ENCODE data around the gene SASH1. TPM values are rescaled to one million over a fixed set of nuclear protein-coding genes. Genes with fewer than 3 reads are reported as not detected.

SASH1 gene
- total RNA-seq, 2 donors from 2014 or later = 4.6 to 12.4 TPM

DNA sequence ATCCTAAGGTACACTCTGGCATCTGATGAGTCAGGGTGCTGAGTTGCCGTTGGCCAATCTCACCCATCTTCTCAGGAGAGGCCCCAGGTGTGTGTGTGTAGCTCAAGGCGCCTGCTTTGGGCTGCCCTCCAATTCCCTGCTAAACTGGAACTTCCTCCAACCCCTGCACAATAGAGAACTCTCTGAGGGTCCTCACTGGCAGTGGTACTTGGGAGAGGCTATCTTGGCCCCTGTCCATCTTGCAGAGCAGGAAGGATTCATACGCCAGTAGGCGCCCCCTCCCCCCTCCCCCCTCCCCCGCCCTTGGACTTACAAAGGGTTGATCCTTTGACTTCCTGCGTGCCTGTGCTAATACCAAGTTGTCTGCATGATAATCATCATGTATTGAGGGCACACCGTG is 173.6 kb downstream of the SASH1 start:
- Mint-ChIP-seq H3K36me3 (ENCODE audit: low read depth) (peaks cover 18% of the 10 kb centered on the region), H3K4me3 (no peak overlapping the region), H3K27ac (no peak overlapping the region), H3K9me3 (no peaks in the 10 kb centered on the region), H3K4me1 (peaks cover 17% of the 10 kb centered on the region), H3K27me3 (ENCODE audit: insufficient read depth) (no peaks in the 10 kb centered on the region)
- no peak for DNase-seq
- Histone ChIP-seq H3K36me3 (ENCODE audit: control insufficient read depth, insufficient read depth, low read length) (peaks cover 25% of the 10 kb centered on the region), H3K9me3 (ENCODE audit: control insufficient read depth, low read length) (no peaks in the 10 kb centered on the region), H3K27ac (ENCODE audit: low read depth, low read length) (no peak overlapping the region), H3K9ac (ENCODE audit: extremely low read depth, low read length, poor library complexity, severe bottlenecking) (no peak overlapping the region), H3K4me1 (ENCODE audit: control insufficient read depth, insufficient read depth, low read length) (peaks cover 3% of the 10 kb centered on the region), H3K4me3 (ENCODE audit: low read length) (no peak overlapping the region), H3K27me3 (ENCODE audit: control insufficient read depth, insufficient read depth, low read length, poor library complexity, severe bottlenecking) (no peaks in the 10 kb centered on the region)
- TF ChIP-seq, protein P1, sequence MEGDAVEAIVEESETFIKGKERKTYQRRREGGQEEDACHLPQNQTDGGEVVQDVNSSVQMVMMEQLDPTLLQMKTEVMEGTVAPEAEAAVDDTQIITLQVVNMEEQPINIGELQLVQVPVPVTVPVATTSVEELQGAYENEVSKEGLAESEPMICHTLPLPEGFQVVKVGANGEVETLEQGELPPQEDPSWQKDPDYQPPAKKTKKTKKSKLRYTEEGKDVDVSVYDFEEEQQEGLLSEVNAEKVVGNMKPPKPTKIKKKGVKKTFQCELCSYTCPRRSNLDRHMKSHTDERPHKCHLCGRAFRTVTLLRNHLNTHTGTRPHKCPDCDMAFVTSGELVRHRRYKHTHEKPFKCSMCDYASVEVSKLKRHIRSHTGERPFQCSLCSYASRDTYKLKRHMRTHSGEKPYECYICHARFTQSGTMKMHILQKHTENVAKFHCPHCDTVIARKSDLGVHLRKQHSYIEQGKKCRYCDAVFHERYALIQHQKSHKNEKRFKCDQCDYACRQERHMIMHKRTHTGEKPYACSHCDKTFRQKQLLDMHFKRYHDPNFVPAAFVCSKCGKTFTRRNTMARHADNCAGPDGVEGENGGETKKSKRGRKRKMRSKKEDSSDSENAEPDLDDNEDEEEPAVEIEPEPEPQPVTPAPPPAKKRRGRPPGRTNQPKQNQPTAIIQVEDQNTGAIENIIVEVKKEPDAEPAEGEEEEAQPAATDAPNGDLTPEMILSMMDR (conservative IDR thresholded peaks at IDR 0.05) = no peak
- 70 to 79% methylated on average over 6 to 7 of the region's 7 CpGs for WGBS, 2 experiments (ENCODE audit: insufficient coverage in 1 of 2, insufficient read length in 1 of 2)

DNA sequence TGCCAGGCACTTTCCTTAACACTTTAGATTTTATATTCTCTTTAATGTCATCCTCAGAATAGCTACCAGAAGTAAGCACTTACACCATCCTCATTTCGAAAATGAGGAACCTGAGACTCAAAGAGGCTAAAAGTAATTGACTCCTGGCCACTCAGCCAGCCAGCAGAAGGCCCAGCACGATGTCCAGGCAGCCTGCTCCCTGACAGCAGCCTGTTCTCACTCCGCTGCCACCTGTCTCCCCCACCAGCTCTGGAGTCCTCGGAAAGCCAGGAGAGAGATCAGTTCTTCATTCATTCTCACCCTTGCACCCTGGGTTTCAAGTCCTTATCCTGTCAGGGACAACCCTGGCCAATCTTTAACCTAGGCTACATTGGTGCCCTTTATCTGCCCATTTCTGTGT is 174.0 kb downstream of the SASH1 start:
- no peak for DNase-seq
- Histone ChIP-seq H3K4me1 (ENCODE audit: control insufficient read depth, insufficient read depth, low read length) (peaks cover 3% of the 10 kb centered on the region), H3K4me3 (ENCODE audit: low read length) (no peak overlapping the region), H3K27me3 (ENCODE audit: control insufficient read depth, insufficient read depth, low read length, poor library complexity, severe bottlenecking) (no peaks in the 10 kb centered on the region), H3K9ac (ENCODE audit: extremely low read depth, low read length, poor library complexity, severe bottlenecking) (no peak overlapping the region), H3K9me3 (ENCODE audit: control insufficient read depth, low read length) (no peaks in the 10 kb centered on the region), H3K36me3 (ENCODE audit: control insufficient read depth, insufficient read depth, low read length) (peaks cover 28% of the 10 kb centered on the region), H3K27ac (ENCODE audit: low read depth, low read length) (no peak overlapping the region)
- H3K27me3 Mint-ChIP-seq (ENCODE audit: insufficient read depth) = no peaks in the 10 kb centered on the region
- no peak overlapping the region for H3K4me3 Mint-ChIP-seq
- 90 to 100% methylated on average over 2 to 4 of the region's 4 CpGs for WGBS, 2 experiments (ENCODE audit: insufficient coverage in 1 of 2, insufficient read length in 1 of 2)
- H3K4me1 Mint-ChIP-seq = peaks cover 17% of the 10 kb centered on the region
- no peaks in the 10 kb centered on the region for H3K9me3 Mint-ChIP-seq
- peaks cover 17% of the 10 kb centered on the region for H3K36me3 Mint-ChIP-seq (ENCODE audit: low read depth)
- no peak overlapping the region for H3K27ac Mint-ChIP-seq
- TF ChIP-seq, protein P1 (conservative IDR thresholded peaks at IDR 0.05) = no peak

DNA sequence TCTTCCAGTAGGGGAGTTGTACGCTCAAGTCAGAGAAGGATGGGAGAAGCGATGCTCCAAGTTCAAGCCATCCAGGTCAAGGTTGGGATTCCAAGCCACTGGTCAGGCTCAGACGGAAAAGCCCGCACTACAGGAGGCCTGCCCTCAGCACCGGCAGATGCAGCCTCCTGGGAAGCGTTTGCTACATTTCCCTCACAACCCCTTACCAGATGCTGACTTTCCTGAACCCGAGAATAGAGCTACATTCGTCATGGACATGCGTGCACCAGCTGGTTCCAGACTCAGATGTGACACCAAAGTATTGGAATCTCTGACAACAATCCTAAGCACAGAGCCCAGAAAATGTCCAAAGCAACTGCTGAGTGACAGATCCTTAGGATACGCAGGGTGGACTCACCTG is 174.8 kb downstream of the SASH1 start:
- H3K36me3 Mint-ChIP-seq (ENCODE audit: low read depth) = peaks cover 16% of the 10 kb centered on the region
- no peaks in the 10 kb centered on the region for H3K27me3 Mint-ChIP-seq (ENCODE audit: insufficient read depth)
- no peaks in the 10 kb centered on the region for H3K9me3 ChIP-seq (ENCODE audit: control insufficient read depth, low read length)
- no peak overlapping the region for H3K9ac ChIP-seq (ENCODE audit: extremely low read depth, low read length, poor library complexity, severe bottlenecking)
- 92 to 96% methylated on average over 8 to 10 of the region's 10 CpGs for WGBS, 2 experiments (ENCODE audit: insufficient coverage in 1 of 2, insufficient read length in 1 of 2)
- H3K9me3 Mint-ChIP-seq = no peaks in the 10 kb centered on the region
- peaks cover 28% of the 10 kb centered on the region for H3K36me3 ChIP-seq (ENCODE audit: control insufficient read depth, insufficient read depth, low read length)
- H3K4me1 ChIP-seq (ENCODE audit: control insufficient read depth, insufficient read depth, low read length) = peaks cover 3% of the 10 kb centered on the region
- no peaks in the 10 kb centered on the region for H3K27me3 ChIP-seq (ENCODE audit: control insufficient read depth, insufficient read depth, low read length, poor library complexity, severe bottlenecking)
- DNase-seq = no peak
- H3K27ac ChIP-seq (ENCODE audit: low read depth, low read length) = no peak overlapping the region
- H3K27ac Mint-ChIP-seq = no peak overlapping the region
- no peak overlapping the region for H3K4me3 Mint-ChIP-seq
- peaks cover 17% of the 10 kb centered on the region for H3K4me1 Mint-ChIP-seq
- H3K4me3 ChIP-seq (ENCODE audit: low read length) = no peak overlapping the region
- TF ChIP-seq, protein P1 (conservative IDR thresholded peaks at IDR 0.05) = no peak
